HG03280 (cell line): Measurements from ENCODE around the gene CDC42EP2.
A peak's percentile ranks its signal among the peaks of the same experiment; 100 is the strongest.

Experiments used
- ATAC-seq: cut with Tn5 transposase; IDR thresholded peaks from one replicate; pipeline ENCODE4 v1.9.1; 2021; ENCODE audit warnings: mild to moderate bottlenecking, moderate library complexity; ENCODE audit not compliant: unreplicated experiment

Gene CDC42EP2

DNA sequence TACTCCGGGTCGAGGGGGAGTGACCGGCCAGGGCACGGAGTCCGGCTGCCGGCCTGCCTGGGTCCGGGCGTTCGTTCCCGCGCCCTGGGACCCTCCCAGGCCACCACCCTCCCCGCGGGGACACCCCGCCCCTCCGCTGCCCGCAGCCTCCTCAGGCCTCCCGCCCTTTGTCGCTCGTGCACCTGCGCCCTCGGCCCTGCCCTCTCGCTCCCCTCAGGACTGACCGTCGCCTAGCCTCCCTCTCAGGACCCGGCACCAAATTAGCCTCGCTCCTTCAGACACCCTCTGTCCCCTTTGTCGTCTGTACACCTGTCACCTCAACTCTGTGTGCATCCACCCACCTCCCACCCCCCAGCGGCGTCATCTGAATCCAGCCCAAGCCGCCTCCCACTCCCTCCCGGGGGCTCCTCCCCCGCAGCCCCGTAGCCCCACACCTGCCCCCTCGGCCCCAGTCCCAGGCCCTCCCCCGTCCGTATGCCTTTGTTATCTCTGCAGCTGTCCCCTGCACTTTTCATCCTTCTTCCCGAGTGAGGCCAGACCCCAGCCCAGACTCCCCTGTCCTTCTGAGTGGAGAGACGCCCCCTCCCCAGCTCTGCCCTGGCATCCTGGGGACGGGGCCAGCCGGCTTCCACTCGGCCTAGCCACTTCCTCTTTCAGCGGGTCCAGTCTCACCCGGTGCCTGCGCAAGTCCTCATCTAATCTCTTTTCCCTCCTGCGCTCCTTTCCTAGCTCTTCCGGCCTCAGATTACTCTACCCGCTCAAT lies 40.5 kb downstream of the CDC42EP2 start:
- ATAC-seq = peak; percentile 28

DNA sequence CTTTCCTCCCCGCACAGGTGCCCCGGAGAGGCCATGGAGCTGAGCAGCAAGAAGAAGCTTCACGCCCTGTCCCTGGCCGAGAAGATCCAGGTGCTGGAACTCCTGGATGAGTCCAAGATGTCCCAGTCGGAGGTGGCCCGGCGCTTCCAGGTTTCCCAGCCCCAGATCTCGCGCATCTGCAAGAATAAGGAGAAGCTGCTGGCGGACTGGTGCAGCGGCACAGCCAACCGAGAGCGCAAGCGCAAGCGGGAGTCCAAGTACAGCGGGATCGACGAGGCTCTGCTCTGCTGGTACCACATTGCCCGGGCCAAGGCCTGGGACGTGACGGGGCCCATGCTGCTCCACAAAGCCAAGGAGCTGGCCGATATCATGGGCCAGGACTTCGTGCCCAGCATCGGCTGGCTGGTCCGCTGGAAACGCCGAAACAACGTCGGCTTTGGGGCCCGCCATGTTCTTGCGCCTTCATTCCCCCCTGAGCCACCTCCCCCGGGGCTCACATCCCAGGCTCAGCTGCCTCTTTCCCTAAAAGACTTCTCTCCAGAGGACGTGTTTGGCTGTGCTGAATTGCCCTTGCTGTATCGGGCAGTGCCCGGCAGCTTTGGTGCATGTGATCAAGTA lies 41.2 kb downstream of the CDC42EP2 start:
- ATAC-seq = no peak

DNA sequence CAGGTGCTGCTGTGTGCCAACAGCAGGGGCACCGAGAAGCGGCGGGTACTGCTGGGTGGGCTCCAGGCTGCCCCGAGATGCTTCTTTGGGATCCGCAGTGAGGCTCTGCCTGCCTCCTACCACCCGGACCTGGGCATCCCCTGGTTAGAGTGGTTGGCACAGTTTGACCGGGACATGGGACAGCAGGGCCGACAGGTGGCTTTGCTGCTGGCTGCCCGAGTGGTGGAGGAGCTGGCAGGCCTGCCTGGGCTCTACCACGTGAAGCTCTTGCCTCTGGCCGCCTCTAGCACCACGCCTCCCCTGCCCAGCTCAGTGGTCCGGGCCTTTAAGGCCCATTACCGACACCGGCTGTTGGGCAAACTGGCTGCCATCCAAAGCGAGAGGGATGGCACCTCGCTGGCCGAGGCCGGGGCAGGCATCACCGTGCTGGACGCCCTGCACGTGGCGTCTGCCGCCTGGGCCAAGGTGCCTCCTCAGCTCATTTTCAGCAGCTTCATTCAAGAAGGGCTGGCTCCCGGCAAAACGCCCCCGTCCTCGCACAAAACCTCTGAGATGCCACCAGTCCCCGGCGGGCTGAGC lies 41.8 kb downstream of the CDC42EP2 start:
- no peak for ATAC-seq

DNA sequence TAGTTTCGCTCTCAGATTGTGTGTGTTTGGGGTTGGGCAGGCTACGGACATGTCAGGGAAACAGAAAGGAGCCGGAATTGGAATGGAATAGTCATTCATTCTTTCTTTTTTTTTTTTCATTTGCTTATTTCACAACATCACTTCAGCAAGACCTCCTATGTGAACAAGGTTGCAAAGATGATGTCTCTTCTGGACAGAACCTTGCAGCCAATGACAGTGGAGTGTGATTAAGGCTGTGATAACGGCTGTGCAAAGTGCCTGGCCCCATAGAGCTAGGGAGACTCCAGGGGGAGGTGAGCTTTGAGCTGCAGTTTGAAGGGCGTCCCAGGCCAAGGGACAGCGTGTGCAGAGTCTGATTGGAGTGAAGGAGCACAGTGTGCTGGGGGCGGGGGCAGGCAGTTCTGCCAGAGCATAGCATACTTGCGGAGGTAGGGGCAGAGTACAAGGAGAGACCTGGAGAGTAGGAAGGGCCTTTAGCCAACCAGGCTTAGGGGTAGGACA lies 43.2 kb downstream of the CDC42EP2 start:
- no peak for ATAC-seq

DNA sequence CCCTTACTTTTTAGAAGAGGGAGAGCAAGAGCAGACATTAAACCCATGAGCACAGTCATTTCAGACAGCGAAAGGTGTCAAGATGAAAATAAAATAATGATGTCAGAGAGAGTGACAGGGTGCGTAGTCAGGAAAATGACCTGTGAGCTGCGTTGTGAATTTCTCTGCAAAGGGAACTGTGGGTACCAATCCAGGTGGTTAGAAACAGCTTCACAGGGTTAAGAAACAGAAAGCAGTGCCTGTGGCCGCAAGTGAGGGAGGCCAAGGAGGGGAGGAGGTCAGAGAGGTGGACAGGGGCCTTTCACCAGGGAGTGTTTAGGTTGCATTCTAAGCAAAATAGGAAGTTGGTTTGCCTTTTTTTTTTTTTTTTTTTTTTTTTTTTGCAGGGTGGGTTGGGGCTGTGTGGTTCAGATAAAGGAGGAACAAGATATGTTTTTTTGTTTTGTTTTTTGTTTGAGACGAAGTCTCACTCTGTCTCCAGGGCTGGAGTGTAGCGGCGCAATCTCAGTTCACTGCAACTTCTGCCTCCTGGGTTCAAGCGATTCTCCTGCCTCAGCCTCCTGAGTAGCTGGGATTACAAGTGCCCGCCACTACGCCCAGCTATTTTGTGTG lies 47.8 kb downstream of the CDC42EP2 start:
- ATAC-seq = no peak

DNA sequence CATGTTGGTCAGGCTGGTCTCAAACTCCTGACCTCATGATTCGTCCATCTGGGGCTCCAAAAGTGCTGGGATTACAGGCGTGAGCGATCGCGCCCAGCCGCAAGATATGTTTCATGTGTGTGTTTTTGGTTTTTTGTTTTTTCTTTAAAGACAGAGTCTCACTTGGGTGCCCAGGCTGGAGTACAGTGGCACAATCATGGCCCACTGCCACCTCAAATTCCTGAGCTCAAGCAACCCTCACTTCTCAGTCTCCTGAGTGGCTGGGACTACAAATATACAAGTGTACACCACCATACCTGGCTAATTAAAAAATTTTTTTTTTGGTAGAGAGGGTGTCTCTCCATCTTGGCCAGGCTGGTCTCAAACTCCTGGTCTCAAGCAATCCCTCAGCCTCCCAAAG lies 48.3 kb downstream of the CDC42EP2 start:
- ATAC-seq = no peak

DNA sequence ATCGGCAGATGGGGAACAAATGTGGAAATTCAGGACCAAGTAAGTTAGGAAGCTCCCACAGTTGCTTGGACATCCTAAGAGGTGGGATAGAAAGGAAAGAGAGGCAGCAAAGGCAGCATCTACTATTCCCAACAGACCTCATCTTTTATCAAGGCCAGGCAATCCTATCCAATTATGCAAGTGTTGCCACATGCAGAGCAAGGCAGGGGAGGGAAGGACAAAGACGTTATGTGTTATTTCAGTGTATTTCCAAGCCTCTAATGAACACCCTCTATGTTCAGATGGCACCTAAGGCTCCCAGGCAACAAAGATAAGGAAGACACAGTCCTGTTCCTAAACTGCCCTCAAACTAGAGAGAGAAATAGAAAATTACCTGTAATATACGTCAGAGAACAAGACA lies 49.1 kb downstream of the CDC42EP2 start:
- no peak for ATAC-seq

DNA sequence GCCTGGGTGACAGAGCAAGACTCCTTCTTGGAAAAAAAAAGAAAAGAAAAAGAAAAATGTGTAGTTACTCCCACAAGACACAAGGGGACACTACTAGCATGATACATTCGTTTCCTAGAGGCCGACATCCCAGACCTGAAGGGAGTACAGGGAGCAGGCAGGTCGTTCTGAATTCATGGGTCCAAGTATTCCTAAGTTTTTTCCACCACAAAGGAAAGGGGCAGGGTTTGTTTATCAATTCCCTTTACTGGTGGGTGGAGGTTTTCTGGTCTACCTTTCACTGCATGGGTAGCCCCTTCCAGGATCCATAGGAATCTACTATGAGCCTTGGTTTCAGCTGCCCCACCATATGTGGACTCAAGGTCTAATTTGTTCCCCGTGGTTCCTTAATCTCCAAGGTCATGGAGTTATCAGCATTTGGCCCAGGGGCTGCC lies 51.7 kb downstream of the CDC42EP2 start:
- no peak for ATAC-seq

DNA sequence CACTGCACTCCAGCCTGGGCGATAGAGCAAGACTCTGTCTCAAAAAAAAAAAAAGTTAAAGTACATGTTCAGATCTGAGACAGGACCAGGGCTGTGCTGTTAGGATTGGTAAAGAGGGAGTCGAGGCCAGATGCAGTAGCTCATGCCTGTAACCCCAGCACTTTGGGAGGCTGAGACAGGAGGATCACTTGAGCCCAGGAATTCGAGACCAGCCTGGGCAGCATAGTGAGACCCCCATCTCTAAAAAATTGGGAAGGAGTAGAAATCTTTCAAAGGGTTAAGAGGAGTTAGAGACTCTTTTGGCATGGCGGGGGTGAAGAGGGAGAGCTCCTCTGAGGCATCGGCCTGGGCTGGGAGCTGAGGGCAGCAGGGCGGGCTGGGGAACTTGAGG lies 56.0 kb downstream of the CDC42EP2 start:
- ATAC-seq = no peak
